Gastroesophageal sphincter (tissue), 4 donors: ENCODE data around the gene KRTAP10-12. TPM values are rescaled to one million over a fixed set of nuclear protein-coding genes. Genes with fewer than 3 reads are reported as not detected.

Experiments
- ATAC-seq: fragments of 150-250 bp; one replicate; pipeline ENCODE4 v1.9.1; 2016; ENCODE audit warnings: mild to moderate bottlenecking, moderate library complexity
- H3K27ac ChIP-seq, 4 donors: fragments of 200-600 bp; sonication (generic) in 3 of 4; 1 replicate in 3 of 4; 2 replicates in 1 of 4; pipeline ENCODE4 v1.5.1; 2016 to 2019
- H3K27me3 ChIP-seq: fragments of 200-600 bp; sonication (generic); one replicate; pipeline ENCODE4 v1.5.1; 2019
- H3K36me3 ChIP-seq, 2 donors: fragments of 200-600 bp; sonication (generic); one replicate each; pipeline ENCODE4 v1.5.1; 2019; ENCODE audit warnings: control low read depth in 1 of 2
- H3K4me1 ChIP-seq, 3 donors: fragments of 200-600 bp; sonication (generic); 1 replicate in 2 of 3; 2 replicates in 1 of 3; pipeline ENCODE4 v1.5.1; 2016 to 2019; ENCODE audit warnings: control low read depth in 2 of 3
- H3K4me3 ChIP-seq, 2 donors: fragments of 200-600 bp; sonication (generic); one replicate each; pipeline ENCODE4 v1.5.1; 2019; ENCODE audit warnings: mild to moderate bottlenecking in 1 of 2, moderate library complexity in 1 of 2
- H3K9me3 ChIP-seq, 3 donors: fragments of 200-600 bp; sonication (generic); one replicate each; pipeline ENCODE4 v1.5.1; 2017 to 2019; ENCODE audit warnings: control low read depth in 2 of 3
- CTCF ChIP-seq, 4 experiments: fragments of 200-600 bp in 2 of 4; fragments of 450-650 bp in 2 of 4; sonication (generic) in 1 of 4; IDR thresholded peaks; one replicate each; pipeline ENCODE4 v1.5.1; 2017 to 2019; ENCODE audit warnings: antibody characterized with exemption in 4 of 4, mild to moderate bottlenecking in 2 of 4, moderate library complexity in 2 of 4
- EP300 ChIP-seq: sonication (generic); formaldehyde crosslinking; IDR thresholded peaks from one replicate; pipeline ENCODE4 v1.6.1; 2017; ENCODE audit warnings: antibody characterized with exemption, mild to moderate bottlenecking
- POLR2A ChIP-seq, 2 donors: fragments of 450-650 bp; IDR thresholded peaks; one replicate each; pipeline ENCODE4 v1.6.1; 2017; ENCODE audit warnings: antibody characterized with exemption in 2 of 2, mild to moderate bottlenecking in 2 of 2, moderate library complexity in 1 of 2
- POLR2AphosphoS5 ChIP-seq: sonication (generic); formaldehyde crosslinking; IDR thresholded peaks from one replicate; pipeline ENCODE4 v1.6.1; 2017; ENCODE audit warnings: antibody characterized with exemption
- WGBS, 2 donors: methylation state at CpG; one replicate each; pipeline ENCODE4 v1.1.5; 2018; ENCODE audit warnings: low coverage in 1 of 2; 5-methylcytosine and 5-hydroxymethylcytosine counted together
- total RNA-seq, 4 donors: library from RNA; depleted of rRNA; stranded (reverse); fragments of >200 nt; gene quantifications; one replicate each; pipeline ENCODE4 v1.1.0, GENCODE V29; 2016

KRTAP10-12 gene
- total RNA-seq, 4 donors from 2014 or later, result not detected

DNA sequence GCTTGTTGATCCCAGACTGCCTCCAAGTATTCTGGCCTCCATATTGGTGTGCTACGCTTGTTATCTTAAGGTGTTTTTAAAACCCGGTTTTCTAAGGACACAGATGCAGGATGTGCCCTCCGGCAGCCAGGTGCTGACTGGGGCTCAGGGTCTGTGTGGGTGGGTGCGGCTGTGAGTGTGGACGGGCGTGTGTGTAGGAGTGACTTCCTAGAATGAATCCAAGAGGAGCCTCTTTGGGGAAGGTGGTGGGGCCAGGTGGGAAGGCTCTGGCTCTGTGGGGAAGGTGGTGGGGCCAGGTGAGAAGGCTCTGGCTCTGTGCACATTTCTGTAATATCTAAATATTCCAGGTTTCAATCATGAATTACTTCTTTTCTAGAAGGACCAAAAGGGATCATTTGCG, 27.2 kb downstream of the KRTAP10-12 start:
- Histone ChIP-seq H3K27ac (no peak overlapping the region), H3K36me3 (no peaks in the 10 kb centered on the region), H3K4me1 (peaks cover 0 to 9% (median 0%) of the 10 kb centered on the region in 3 donors), H3K4me3 (no peak overlapping the region), H3K27me3 (peaks cover 92% of the 10 kb centered on the region), H3K9me3 (no peaks in the 10 kb centered on the region)
- WGBS, 2 donors, result 90 to 100% methylated on average over 1 to 2 of the region's 7 CpGs
- TF ChIP-seq CTCF (IDR thresholded peaks at IDR 0.05) (no peak), POLR2AphosphoS5 (no peak), EP300 (no peak), POLR2A (IDR thresholded peaks at IDR 0.05) (no peak)
- no peak for ATAC-seq

DNA sequence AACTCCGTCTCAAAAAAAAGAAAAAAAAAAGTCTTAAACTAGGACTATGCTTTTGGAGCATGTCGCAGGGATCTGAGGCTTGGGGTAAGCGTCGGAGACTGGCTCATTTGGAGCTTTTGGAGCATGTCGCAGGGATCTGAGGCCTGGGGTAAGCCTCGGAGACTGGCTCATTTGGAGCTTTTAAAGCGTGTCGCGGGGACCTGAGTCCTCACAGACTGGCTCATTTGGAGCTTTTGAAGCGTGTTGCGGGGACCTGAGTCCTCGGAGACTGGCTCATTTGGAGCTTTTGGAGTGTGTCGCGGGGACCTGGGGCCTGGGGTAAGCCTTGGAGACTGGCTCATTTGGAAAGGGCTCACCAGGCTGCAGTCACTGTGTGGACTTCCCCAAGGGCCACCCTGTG, 28.0 kb downstream of the KRTAP10-12 start:
- WGBS, 2 donors, result 82 to 92% methylated on average over 2 to 13 of the region's 14 CpGs
- peaks cover 96% of the 10 kb centered on the region for H3K27me3 ChIP-seq
- H3K27ac ChIP-seq, result no peak overlapping the region
- H3K4me1 ChIP-seq, result peaks cover 0 to 9% (median 0%) of the 10 kb centered on the region in 3 donors
- H3K9me3 ChIP-seq, result no peaks in the 10 kb centered on the region
- H3K36me3 ChIP-seq, result no peaks in the 10 kb centered on the region
- no peak overlapping the region for H3K4me3 ChIP-seq
- ATAC-seq, result no peak
- TF ChIP-seq CTCF (IDR thresholded peaks at IDR 0.05) (no peak), POLR2A (IDR thresholded peaks at IDR 0.05) (no peak), EP300 (no peak), POLR2AphosphoS5 (no peak)

- no peak for TF ChIP-seq CTCF (IDR thresholded peaks at IDR 0.05)
- no peak for TF ChIP-seq POLR2AphosphoS5
- no peak for TF ChIP-seq POLR2A (IDR thresholded peaks at IDR 0.05)
- TF ChIP-seq EP300, result no peak
- H3K27ac ChIP-seq, result no peak overlapping the region
- peaks cover 90% of the 10 kb centered on the region for H3K27me3 ChIP-seq
- no peaks in the 10 kb centered on the region for H3K36me3 ChIP-seq
- H3K4me3 ChIP-seq, result no peak overlapping the region
- WGBS, 2 donors, result 54% methylated on average over 5 of the region's 6 CpGs; no CpG with 5 or more reads in 1 of the 2 donors
- H3K9me3 ChIP-seq, result no peaks in the 10 kb centered on the region
- no peak for ATAC-seq
- peaks cover 0 to 9% (median 0%) of the 10 kb centered on the region in 3 donors for H3K4me1 ChIP-seq
Observed at GRCh38 chr21:44726826-44727225, 29.9 kb downstream of the KRTAP10-12 start.

DNA sequence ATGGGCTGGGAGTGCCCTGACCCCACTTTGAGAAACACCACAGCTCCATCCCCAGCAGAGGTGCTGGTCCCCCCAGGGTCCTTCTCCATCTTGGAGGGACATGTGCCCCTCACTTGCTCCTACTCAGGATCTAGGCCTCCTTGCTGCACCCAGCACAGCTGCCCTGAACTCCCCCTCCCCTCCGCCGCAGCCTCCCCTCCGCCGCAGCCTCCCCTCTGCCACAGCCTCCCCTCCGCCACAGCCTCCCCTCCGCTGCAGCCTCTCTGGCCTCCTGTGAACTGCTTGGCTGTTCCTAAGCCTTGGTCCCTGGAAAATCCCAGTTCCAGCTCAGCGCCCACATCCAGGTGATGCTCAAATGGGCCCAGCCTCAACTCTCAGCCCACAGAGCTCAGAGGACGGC, 30.3 kb downstream of the KRTAP10-12 start:
- Histone ChIP-seq H3K4me1 (peaks cover 0 to 9% (median 0%) of the 10 kb centered on the region in 3 donors), H3K27me3 (peaks cover 90% of the 10 kb centered on the region), H3K27ac (no peak overlapping the region), H3K9me3 (no peaks in the 10 kb centered on the region), H3K36me3 (no peaks in the 10 kb centered on the region), H3K4me3 (no peak overlapping the region)
- no peak for ATAC-seq
- no peak for TF ChIP-seq POLR2A (IDR thresholded peaks at IDR 0.05)
- no peak for TF ChIP-seq EP300
- TF ChIP-seq POLR2AphosphoS5, result no peak
- TF ChIP-seq CTCF (IDR thresholded peaks at IDR 0.05), result no peak
- WGBS, 2 donors, result 100% methylated on average over 1 of the region's 8 CpGs; no CpG with 5 or more reads in 1 of the 2 donors

GRCh38 chr21:44727757-44728156, 30.8 kb downstream of the KRTAP10-12 start:
- WGBS, 2 donors, result 20 to 100% methylated on average over 1 of the region's 9 CpGs
- Histone ChIP-seq H3K36me3 (no peaks in the 10 kb centered on the region), H3K9me3 (no peaks in the 10 kb centered on the region), H3K27ac (no peak overlapping the region), H3K4me1 (peaks cover 0 to 9% (median 0%) of the 10 kb centered on the region in 3 donors), H3K27me3 (peaks cover 88% of the 10 kb centered on the region), H3K4me3 (no peak overlapping the region)
- ATAC-seq, result no peak
- TF ChIP-seq CTCF (IDR thresholded peaks at IDR 0.05) (no peak), POLR2A (IDR thresholded peaks at IDR 0.05) (no peak), POLR2AphosphoS5 (no peak)
